ENCODE measurements around the gene IQCN. TPM values are rescaled to one million over a fixed set of nuclear protein-coding genes. Genes with fewer than 3 reads are reported as not detected.

The IQCN gene
- total RNA-seq, 1 experiment from 2014 or later: 0.61 TPM

DNA sequence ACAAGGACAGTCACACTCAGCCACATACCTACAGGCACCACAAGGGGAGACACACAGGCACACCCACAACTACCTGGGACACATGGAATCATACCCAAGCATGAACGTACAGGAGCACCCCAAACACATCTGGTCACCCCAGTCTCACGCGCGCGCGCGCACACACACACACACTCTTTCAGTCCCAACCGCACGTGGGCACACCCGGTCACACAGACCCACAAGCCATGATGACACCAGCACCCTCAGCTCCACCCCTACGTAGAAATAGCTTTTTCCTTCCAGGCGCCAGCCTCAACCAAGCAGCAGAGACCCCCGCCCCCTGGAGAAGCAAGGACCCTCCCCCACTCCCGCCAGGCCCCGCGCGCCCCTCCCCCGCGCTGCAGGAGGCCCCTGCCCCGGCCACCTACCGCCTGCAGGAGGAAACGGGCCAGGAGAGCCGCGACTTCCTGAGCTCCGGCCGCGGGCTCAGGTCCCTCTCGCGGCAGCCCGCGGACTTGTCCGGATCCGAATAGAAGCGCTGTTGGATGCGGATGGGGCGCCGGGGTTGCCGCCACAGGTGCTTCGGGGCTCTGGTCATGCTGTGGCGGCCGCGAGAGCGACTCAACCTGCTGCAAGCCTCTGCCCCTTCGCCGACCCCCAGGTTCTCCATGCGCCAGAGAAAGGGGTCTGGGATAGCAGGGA is 41.6 kb downstream of the IQCN start:
- ATAC-seq (peak; percentile 73), DNase-seq (ENCODE audit: low spot score) (peak; percentile 81)
- peak; percentile 30 for TF ChIP-seq ZNF423 (CRISPR knock-in tag; IDR thresholded peaks at IDR 0.05)
- no peak for TF ChIP-seq ZNF396 (CRISPR knock-in tag; IDR thresholded peaks at IDR 0.05; ENCODE audit: borderline replicate concordance)
- H3K36me3 Mint-ChIP-seq: no peaks in the 10 kb centered on the region
- H3K9me3 Mint-ChIP-seq: no peaks in the 10 kb centered on the region
- H3K4me1 Mint-ChIP-seq: peaks cover 31% of the 10 kb centered on the region
- H3K27me3 Mint-ChIP-seq (ENCODE audit: low read depth): peaks cover 13% of the 10 kb centered on the region
- CTCF ChIA-PET: interaction anchor here (0.6 to 4.6 kb wide), 34 partner anchors 9 to 229 kb away, joined by 3 to 100 read pairs (median 7); partner anchors contain the start of genes ARRDC2, GDF15, JUND and MPV17L2
- H3K4me3 Mint-ChIP-seq: peak overlapping the region; percentile 78
- POLR2A ChIA-PET: interaction anchor here (0.6 to 3.2 kb wide), 13 partner anchors 9 to 184 kb away, joined by 3 to 21 read pairs (median 5); partner anchors contain the start of genes JUND and RAB3A
- peak overlapping the region; percentile 95 for H3K27ac Mint-ChIP-seq

DNA sequence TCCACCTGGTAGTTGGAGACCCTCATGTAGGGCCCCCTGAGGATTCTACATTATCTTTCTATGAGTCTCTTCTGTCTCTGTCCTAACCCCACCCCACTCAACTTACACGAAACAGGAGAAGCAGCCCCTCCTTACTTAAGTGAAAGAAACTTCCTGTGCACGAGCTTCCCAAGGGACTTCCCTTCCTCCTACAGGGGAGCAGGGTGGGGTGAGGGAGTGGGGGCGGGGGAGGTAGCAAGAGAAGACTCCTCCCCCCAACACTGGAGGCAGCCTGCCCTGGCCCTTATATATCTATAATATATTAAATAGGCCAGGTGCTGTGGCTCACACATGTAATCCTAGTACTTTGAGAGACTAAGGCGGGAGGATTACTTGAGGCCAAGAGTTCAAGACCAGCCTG is 42.5 kb downstream of the IQCN start:
- peak; percentile 11 for ATAC-seq
- Mint-ChIP-seq H3K36me3 (no peaks in the 10 kb centered on the region), H3K4me3 (peak overlapping the region; percentile 78), H3K9me3 (no peaks in the 10 kb centered on the region), H3K27ac (0 out of 2 replicates have a peak overlapping the region, but pooled peaks have one; percentile 45), H3K4me1 (peaks cover 31% of the 10 kb centered on the region), H3K27me3 (ENCODE audit: low read depth) (peaks cover 22% of the 10 kb centered on the region)
- DNase-seq (ENCODE audit: low spot score): no peak
- ChIA-PET CTCF (interaction anchor here (0.8 to 4.6 kb wide), 23 partner anchors 8 to 187 kb away, joined by 3 to 100 read pairs (median 14); partner anchors contain the start of genes GDF15, JUND, MPV17L2 and RAB3A), POLR2A (interaction anchor here (2.0 to 3.2 kb wide), 5 partner anchors 12 to 185 kb away, joined by 5 to 21 read pairs (median 5); partner anchors contain the start of genes JUND and RAB3A)
- TF ChIP-seq NR1H2 (CRISPR knock-in tag; IDR thresholded peaks at IDR 0.05) (no peak), ATF1 (CRISPR knock-in tag; IDR thresholded peaks at IDR 0.05) (no peak), CREM (CRISPR knock-in tag; IDR thresholded peaks at IDR 0.05) (no peak), NR2C2 (CRISPR knock-in tag; IDR thresholded peaks at IDR 0.05) (no peak), KAT7 (CRISPR knock-in tag; IDR thresholded peaks at IDR 0.05; ENCODE audit: borderline replicate concordance) (no peak), ZNF263 (CRISPR knock-in tag; IDR thresholded peaks at IDR 0.05; ENCODE audit: low read depth) (no peak), TEAD1 (CRISPR knock-in tag; IDR thresholded peaks at IDR 0.05) (no peak)
- TF ChIP-seq, protein P1, sequence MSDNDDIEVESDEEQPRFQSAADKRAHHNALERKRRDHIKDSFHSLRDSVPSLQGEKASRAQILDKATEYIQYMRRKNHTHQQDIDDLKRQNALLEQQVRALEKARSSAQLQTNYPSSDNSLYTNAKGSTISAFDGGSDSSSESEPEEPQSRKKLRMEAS (CRISPR knock-in tag; IDR thresholded peaks at IDR 0.05): no peak
- TF ChIP-seq, protein P2, sequence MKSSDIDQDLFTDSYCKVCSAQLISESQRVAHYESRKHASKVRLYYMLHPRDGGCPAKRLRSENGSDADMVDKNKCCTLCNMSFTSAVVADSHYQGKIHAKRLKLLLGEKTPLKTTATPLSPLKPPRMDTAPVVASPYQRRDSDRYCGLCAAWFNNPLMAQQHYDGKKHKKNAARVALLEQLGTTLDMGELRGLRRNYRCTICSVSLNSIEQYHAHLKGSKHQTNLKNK (CRISPR knock-in tag; IDR thresholded peaks at IDR 0.05): no peak

DNA sequence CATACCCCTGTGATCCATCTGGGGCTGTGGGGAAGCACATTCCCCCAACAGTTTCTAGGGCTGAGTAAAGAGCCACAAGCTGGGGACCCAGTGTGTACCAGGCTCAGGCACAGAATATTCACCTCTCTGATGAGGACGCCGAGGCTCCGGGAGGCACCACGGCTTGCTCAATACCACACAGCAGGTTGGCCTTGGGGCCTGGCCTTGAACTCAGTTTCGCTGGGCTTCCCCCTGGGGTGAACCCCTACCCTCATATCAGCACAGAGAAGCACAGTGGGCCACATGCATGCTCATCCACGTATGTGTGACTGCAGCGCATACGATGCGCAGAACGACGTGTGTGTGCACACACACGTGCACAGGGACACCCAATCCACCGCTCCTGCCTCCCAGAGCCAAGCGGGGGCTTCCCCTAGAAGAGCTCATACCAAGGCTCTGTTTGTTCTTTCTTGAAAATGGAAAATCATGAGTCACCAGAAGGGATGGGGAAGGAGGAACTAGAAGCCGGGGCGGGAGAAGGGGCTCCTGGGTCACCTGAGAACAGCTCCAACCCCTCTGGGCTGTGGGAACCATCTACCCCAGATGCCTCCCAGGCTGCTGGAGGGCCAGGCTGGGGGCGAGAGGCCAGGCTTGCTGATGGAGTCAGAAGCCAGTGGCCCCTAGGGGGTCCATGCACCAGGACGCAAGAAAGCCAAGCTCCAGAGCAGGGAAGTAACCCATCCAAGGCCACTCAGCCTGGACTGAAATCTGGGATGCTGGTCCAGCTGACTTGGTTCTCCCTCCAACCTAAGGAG is 43.1 kb downstream of the IQCN start:
- no peak overlapping the region for H3K27ac Mint-ChIP-seq
- ChIA-PET POLR2A (interaction anchor here (2.0 to 3.2 kb wide), 2 partner anchors 12 to 50 kb away, joined by 5 to 18 read pairs; partner anchors contain the start of gene JUND), CTCF (interaction anchor here (0.8 to 4.6 kb wide), 17 partner anchors 10 to 179 kb away, joined by 3 to 100 read pairs (median 18); partner anchors contain the start of genes GDF15, JUND, MPV17L2 and RAB3A)
- H3K27me3 Mint-ChIP-seq (ENCODE audit: low read depth): peaks cover 27% of the 10 kb centered on the region
- TF ChIP-seq CBFB (CRISPR knock-in tag; IDR thresholded peaks at IDR 0.05; ENCODE audit: low read depth) (no peak), TEAD1 (CRISPR knock-in tag; IDR thresholded peaks at IDR 0.05) (no peak), ELF4 (CRISPR knock-in tag; IDR thresholded peaks at IDR 0.05; ENCODE audit: low read depth) (no peak), NFE2L1 (CRISPR knock-in tag; IDR thresholded peaks at IDR 0.05) (no peak), TP53 (CRISPR knock-in tag; IDR thresholded peaks at IDR 0.05) (no peak)
- TF ChIP-seq, protein P3, sequence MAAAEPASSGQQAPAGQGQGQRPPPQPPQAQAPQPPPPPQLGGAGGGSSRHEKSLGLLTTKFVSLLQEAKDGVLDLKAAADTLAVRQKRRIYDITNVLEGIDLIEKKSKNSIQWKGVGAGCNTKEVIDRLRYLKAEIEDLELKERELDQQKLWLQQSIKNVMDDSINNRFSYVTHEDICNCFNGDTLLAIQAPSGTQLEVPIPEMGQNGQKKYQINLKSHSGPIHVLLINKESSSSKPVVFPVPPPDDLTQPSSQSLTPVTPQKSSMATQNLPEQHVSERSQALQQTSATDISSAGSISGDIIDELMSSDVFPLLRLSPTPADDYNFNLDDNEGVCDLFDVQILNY (CRISPR knock-in tag; IDR thresholded peaks at IDR 0.05): 0 out of 2 replicates have a peak, but pooled peaks have one; percentile 26
- TF ChIP-seq, protein P4, sequence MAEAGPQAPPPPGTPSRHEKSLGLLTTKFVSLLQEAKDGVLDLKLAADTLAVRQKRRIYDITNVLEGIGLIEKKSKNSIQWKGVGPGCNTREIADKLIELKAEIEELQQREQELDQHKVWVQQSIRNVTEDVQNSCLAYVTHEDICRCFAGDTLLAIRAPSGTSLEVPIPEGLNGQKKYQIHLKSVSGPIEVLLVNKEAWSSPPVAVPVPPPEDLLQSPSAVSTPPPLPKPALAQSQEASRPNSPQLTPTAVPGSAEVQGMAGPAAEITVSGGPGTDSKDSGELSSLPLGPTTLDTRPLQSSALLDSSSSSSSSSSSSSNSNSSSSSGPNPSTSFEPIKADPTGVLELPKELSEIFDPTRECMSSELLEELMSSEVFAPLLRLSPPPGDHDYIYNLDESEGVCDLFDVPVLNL (CRISPR knock-in tag; IDR thresholded peaks at IDR 0.05; ENCODE audit: borderline replicate concordance, low read depth): no peak
- DNase-seq (ENCODE audit: low spot score) (no peak), ATAC-seq (no peak)
- H3K36me3 Mint-ChIP-seq: no peaks in the 10 kb centered on the region
- H3K4me1 Mint-ChIP-seq: peaks cover 31% of the 10 kb centered on the region
- H3K4me3 Mint-ChIP-seq: no peak overlapping the region; the same call in 1 of the 2 replicates
- H3K9me3 Mint-ChIP-seq: no peaks in the 10 kb centered on the region

All from WTC11 (cell line).